ENCODE results near the gene PBXIP1. TPM values are rescaled to one million over a fixed set of nuclear protein-coding genes. Genes with fewer than 3 reads are reported as not detected.
A peak's percentile ranks its signal among the peaks of the same experiment; 100 is the strongest.

PBXIP1 gene
- total and polyA plus RNA-seq, 10 of the 15 experiments (the other 5 are each of a cell fraction or from before 2014, with no cell fraction given), result 0.63 to 25.6 (median 15.4) TPM

- peak; percentile 36 for ATAC-seq
- H3K79me2 ChIP-seq (ENCODE audit: control insufficient read depth, insufficient read depth, low read length), result peaks cover 31% of the 10 kb centered on the region
- TF ChIP-seq NKRF (conservative IDR thresholded peaks at IDR 0.05) (0 out of 2 replicates have a peak, but pooled peaks have one; percentile 74), BCL3 (IDR thresholded peaks at IDR 0.05; ENCODE audit: borderline replicate concordance, insufficient read depth, low read depth, low read length, poor library complexity, severe bottlenecking) (peak; percentile 3), ZNF384 (IDR thresholded peaks at IDR 0.05; ENCODE audit: borderline replicate concordance, low read depth, low read length) (no peak), MEF2B (IDR thresholded peaks at IDR 0.05; ENCODE audit: partially characterized antibody, poor library complexity, severe bottlenecking) (no peak), ELK1 (IDR thresholded peaks at IDR 0.05; ENCODE audit: low read depth, low read length) (no peak), ATF3 (IDR thresholded peaks at IDR 0.05; ENCODE audit: borderline replicate concordance, extremely low read depth, low read depth, low read length) (no peak), SMC3 (IDR thresholded peaks at IDR 0.05; ENCODE audit: borderline replicate concordance, low read length) (0 out of 2 replicates have a peak, but pooled peaks have one; percentile 5)
- H3K4me1 ChIP-seq (ENCODE audit: control insufficient read depth, insufficient read depth, low read length), result peaks cover 6% of the 10 kb centered on the region; the same call in 1 of the 2 replicates
- WGBS (ENCODE audit: insufficient coverage, insufficient replicate concordance, low lambda C conversion rate, missing lambda C conversion rate), result under 1% methylated on average over 25 of the region's 25 CpGs
- POLR2A ChIA-PET, result interaction anchor here (0.7 to 12.3 kb wide), 4 partner anchors 11 to 42 kb away, joined by 3 to 140 read pairs (median 5); partner anchors contain the start of genes CKS1B and SHC1
- in situ Hi-C loops (cut with MboI) (no loop called here), intact Hi-C loops (cut with micrococcal nuclease; ENCODE audit: unreplicated experiment) (loop anchor here (5.0 kb wide), 1 partner anchor 40 kb away; the partner anchor contains the start of gene ZBTB7B)
- CTCF ChIA-PET, result interaction anchor here (0.9 to 2.7 kb wide), 9 partner anchors 9 to 110 kb away, joined by 3 to 20 read pairs (median 10); partner anchors contain the start of genes PMVK and SHC1
- peak overlapping the region; percentile 81 for H3K9ac ChIP-seq (ENCODE audit: control insufficient read depth, insufficient read depth, low read length)
- H3K4me3 ChIP-seq, result peak overlapping the region; percentile 88
- H3K9me3 ChIP-seq (replicated peaks; ENCODE audit: control insufficient read depth, insufficient read depth, low read length), result no peaks in the 10 kb centered on the region
- SMC1A ChIA-PET (ENCODE audit: uncharacterized antibody, unreplicated experiment), result interaction anchor here (0.9 to 3.1 kb wide), 6 partner anchors 8 to 58 kb away, joined by 3 to 14 read pairs (median 4); partner anchors contain the start of gene SHC1
- peak overlapping the region; percentile 97 for H3K27ac ChIP-seq (ENCODE audit: control insufficient read depth, insufficient read depth)
- no peaks in the 10 kb centered on the region for H4K20me1 ChIP-seq (ENCODE audit: control insufficient read depth, insufficient read depth)
- RAD21 ChIA-PET (ENCODE audit: unreplicated experiment), result interaction anchor here (1.1 to 2.4 kb wide), 5 partner anchors 9 to 89 kb away, joined by 3 to 15 read pairs (median 5); partner anchors contain the start of genes ADAM15, PMVK and SHC1
- FAIRE-seq, result peak; percentile 88
- peaks cover 10 to 12% of the 10 kb centered on the region in 2 experiments; a peak in 3 of 4 replicates for H3K36me3 ChIP-seq (ENCODE audit: control insufficient read depth in 2 of 2, insufficient read depth in 2 of 2, low read length in 1 of 2)
- H3K27me3 ChIP-seq (replicated peaks in 1 of 2; ENCODE audit: control insufficient read depth in 2 of 2, insufficient read depth in 2 of 2, low read length in 1 of 2), result no peaks in the 10 kb centered on the region
- DNase-seq (ENCODE audit: low read depth, low spot score), result no peak
- peak overlapping the region; percentile 73; the same call in 1 of the 2 replicates for H2AFZ ChIP-seq (ENCODE audit: control insufficient read depth, low read depth, low read length)
- H3K4me2 ChIP-seq (ENCODE audit: control insufficient read depth, insufficient read depth), result peak overlapping the region; percentile 86
- TSS peak; percentile 85 for BruUV-seq (replicated peaks)
These were observed 6.4 kb upstream of the PBXIP1 start for GRCh38 chr1:154962156-154962749.
